Mesenchymal stem cell (in vitro differentiated cells and primary cell): ENCODE measurements around the gene CYTH1.

Experiments
- DNase-seq: peaks from one replicate; pipeline ENCODE4 v3.0.0-alpha.2; 2013
- H2AFZ ChIP-seq: one replicate; pipeline ENCODE4 v1.6.1; 2013; ENCODE audit warnings: low read depth, mild to moderate bottlenecking, control low read depth, inconsistent platforms, low read length, moderate library complexity
- H2AK5ac ChIP-seq: 2 replicates; pipeline ENCODE4 v1.6.1; 2013; ENCODE audit warnings: low read length, moderate library complexity, mild to moderate bottlenecking, inconsistent platforms; ENCODE audit not compliant: severe bottlenecking
- H2BK120ac ChIP-seq: one replicate; pipeline ENCODE4 v1.6.1; 2013; ENCODE audit warnings: low read depth, mild to moderate bottlenecking, inconsistent platforms, low read length, moderate library complexity
- H2BK12ac ChIP-seq, 2 experiments: one replicate each; pipeline ENCODE4 v1.6.1; 2013; ENCODE audit warnings: inconsistent platforms in 2 of 2, low read length in 2 of 2, mild to moderate bottlenecking in 2 of 2, moderate library complexity in 2 of 2, control low read depth in 1 of 2
- H2BK15ac ChIP-seq: one replicate; pipeline ENCODE4 v1.6.1; 2013; ENCODE audit warnings: mild to moderate bottlenecking, low read depth, inconsistent platforms; ENCODE audit not compliant: poor library complexity, severe bottlenecking
- H2BK5ac ChIP-seq: 2 replicates; pipeline ENCODE4 v1.6.1; 2013; ENCODE audit warnings: low read depth, mild to moderate bottlenecking, low read length, control low read depth, inconsistent platforms; ENCODE audit not compliant: poor library complexity, severe bottlenecking
- H3K14ac ChIP-seq, 2 experiments: one replicate each; pipeline ENCODE4 v1.6.1; 2013; ENCODE audit warnings: inconsistent platforms in 2 of 2, low read length in 2 of 2, control low read depth in 1 of 2, mild to moderate bottlenecking in 1 of 2, moderate library complexity in 1 of 2
- H3K18ac ChIP-seq, 2 experiments: one replicate each; pipeline ENCODE4 v1.6.1; 2013; ENCODE audit warnings: inconsistent platforms in 2 of 2, low read length in 2 of 2, control low read depth in 1 of 2, low read depth in 1 of 2, mild to moderate bottlenecking in 1 of 2
- H3K23ac ChIP-seq, 2 experiments: one replicate each; pipeline ENCODE4 v1.6.1; 2013; ENCODE audit warnings: inconsistent platforms in 2 of 2, low read length in 2 of 2, mild to moderate bottlenecking in 2 of 2, moderate library complexity in 2 of 2, control low read depth in 1 of 2
- H3K27ac ChIP-seq: 2 replicates; pipeline ENCODE4 v1.5.1; 2013; ENCODE audit warnings: mild to moderate bottlenecking, moderate library complexity, low read length, control low read depth, inconsistent platforms; ENCODE audit not compliant: poor library complexity, severe bottlenecking
- H3K27me3 ChIP-seq, 2 experiments: 2 replicates each; pipeline versions ENCODE4 v1.6.1 to v1.7.0; 2013; ENCODE audit warnings: low read length in 2 of 2, mild to moderate bottlenecking in 2 of 2, moderate library complexity in 2 of 2, control low read depth in 1 of 2, inconsistent platforms in 1 of 2; ENCODE audit not compliant: control insufficient read depth in 1 of 2, insufficient read depth in 1 of 2
- H3K36me3 ChIP-seq, 2 experiments: 2 replicates each; pipeline versions ENCODE4 v1.6.1 to v1.7.0; 2013; ENCODE audit warnings: low read length in 2 of 2, control low read depth in 1 of 2, inconsistent platforms in 1 of 2, low read depth in 1 of 2, mild to moderate bottlenecking in 1 of 2; ENCODE audit not compliant: insufficient read depth in 2 of 2, control insufficient read depth in 1 of 2
- H3K4ac ChIP-seq, 2 experiments: one replicate each; pipeline ENCODE4 v1.6.1; 2013; ENCODE audit warnings: inconsistent platforms in 2 of 2, low read length in 2 of 2, mild to moderate bottlenecking in 2 of 2, moderate library complexity in 2 of 2, control low read depth in 1 of 2, low read depth in 1 of 2
- H3K4me1 ChIP-seq: 2 replicates; pipeline ENCODE4 v1.6.1; 2013; ENCODE audit warnings: low read depth, low read length, control low read depth; ENCODE audit not compliant: control insufficient read depth, insufficient read depth
- H3K4me2 ChIP-seq: 2 replicates; pipeline ENCODE4 v1.6.1; 2013; ENCODE audit warnings: low read length, mild to moderate bottlenecking, inconsistent platforms; ENCODE audit not compliant: poor library complexity, severe bottlenecking
- H3K4me3 ChIP-seq, 2 experiments: 2 replicates each; pipeline versions ENCODE4 v1.5.1 to v1.7.0; 2013; ENCODE audit warnings: low read length in 2 of 2, mild to moderate bottlenecking in 2 of 2, control low read depth in 1 of 2, low read depth in 1 of 2; ENCODE audit not compliant: insufficient read depth in 1 of 2
- H3K79me1 ChIP-seq: replicated peaks from 2 replicates; pipeline ENCODE4 v1.6.1; 2013; ENCODE audit warnings: mild to moderate bottlenecking, control low read depth, low read length, inconsistent platforms; ENCODE audit not compliant: poor library complexity, severe bottlenecking
- H3K9ac ChIP-seq: 2 replicates; pipeline ENCODE4 v1.7.0; 2013; ENCODE audit warnings: mild to moderate bottlenecking, low read length, moderate library complexity
- H3K9me3 ChIP-seq: 2 replicates; pipeline ENCODE4 v1.7.0; 2013; ENCODE audit warnings: mild to moderate bottlenecking, low read length; ENCODE audit not compliant: control insufficient read depth
- H4K8ac ChIP-seq: one replicate; pipeline ENCODE4 v1.6.1; 2013; ENCODE audit warnings: inconsistent platforms, mild to moderate bottlenecking, low read length, moderate library complexity
- H4K91ac ChIP-seq: one replicate; pipeline ENCODE4 v1.6.1; 2013; ENCODE audit warnings: mild to moderate bottlenecking, low read length, inconsistent platforms
- WGBS: methylation state at CpG from one replicate; pipeline ENCODE4 v1.1.7; 2013; ENCODE audit warnings: mixed read lengths; 5-methylcytosine and 5-hydroxymethylcytosine counted together

CYTH1 gene

DNA sequence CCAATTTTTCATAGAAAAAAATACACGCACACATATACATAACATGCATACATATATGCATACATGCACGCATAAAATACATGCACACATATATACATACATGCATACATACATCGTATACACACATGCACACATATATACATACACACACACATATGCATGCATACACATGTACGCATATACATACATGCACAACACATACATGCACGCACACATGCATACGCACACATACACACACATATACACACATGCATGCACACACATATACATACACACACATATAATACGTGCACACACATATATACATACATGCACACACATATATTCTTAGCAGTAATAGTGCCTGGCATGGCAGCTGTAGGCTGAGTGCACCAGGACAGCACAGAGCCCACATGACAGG lies 33.6 kb upstream of the CYTH1 start:
- no peak overlapping the region for H3K4me2 ChIP-seq
- H3K27me3 ChIP-seq: no peaks in the 10 kb centered on the region
- H2BK15ac ChIP-seq: no peak overlapping the region
- no peak overlapping the region for H2BK5ac ChIP-seq
- no peaks in the 10 kb centered on the region for H3K9me3 ChIP-seq
- H3K18ac ChIP-seq: no peak overlapping the region
- WGBS: 97% methylated on average over 7 of the region's 7 CpGs
- H4K8ac ChIP-seq: no peak overlapping the region
- H3K4ac ChIP-seq: no peak overlapping the region
- no peak overlapping the region for H3K9ac ChIP-seq
- peaks cover 28% of the 10 kb centered on the region for H3K79me1 ChIP-seq
- no peak for DNase-seq
- H3K4me1 ChIP-seq: peaks cover 1% of the 10 kb centered on the region
- H3K4me3 ChIP-seq: no peak overlapping the region
- H3K14ac ChIP-seq: no peak overlapping the region
- no peak overlapping the region for H2AFZ ChIP-seq
- H4K91ac ChIP-seq: no peak overlapping the region
- H2AK5ac ChIP-seq: no peak overlapping the region
- peaks cover 77 to 99% of the 10 kb centered on the region in 2 experiments for H3K36me3 ChIP-seq
- no peak overlapping the region for H2BK12ac ChIP-seq
- H2BK120ac ChIP-seq: no peak overlapping the region
- no peak overlapping the region for H3K23ac ChIP-seq
- no peak overlapping the region for H3K27ac ChIP-seq

DNA sequence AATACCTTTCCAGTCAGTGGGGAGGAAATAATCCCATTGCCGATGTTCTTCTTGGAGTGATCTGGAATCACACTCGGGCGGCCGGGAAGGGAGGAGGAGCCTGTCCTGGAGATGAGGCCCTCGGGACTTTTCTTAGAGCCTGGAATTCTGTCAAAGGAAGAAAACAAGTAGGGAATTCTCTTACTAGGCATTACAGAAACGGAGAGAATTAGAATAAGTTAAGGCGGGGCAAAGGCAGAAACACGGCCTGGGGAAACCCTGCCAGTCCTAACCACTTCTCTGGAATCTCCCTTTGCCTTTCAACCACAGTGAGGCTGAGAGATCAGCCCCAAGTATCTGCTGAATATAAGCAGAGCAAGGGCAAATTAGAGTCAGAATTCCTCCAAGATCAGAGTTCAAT lies 30.8 kb upstream of the CYTH1 start:
- Histone ChIP-seq H3K14ac (no peak overlapping the region), H2BK120ac (no peak overlapping the region), H2BK12ac (no peak overlapping the region), H4K91ac (no peak overlapping the region), H3K9ac (peak overlapping the region; percentile 47), H3K9me3 (no peaks in the 10 kb centered on the region), H3K23ac (no peak overlapping the region), H3K4ac (no peak overlapping the region), H3K4me1 (peaks cover 1% of the 10 kb centered on the region), H3K4me3 (peak overlapping the region in 1 of 2 experiments; percentile 29), H3K4me2 (no peak overlapping the region), H2AK5ac (no peak overlapping the region), H2BK5ac (no peak overlapping the region), H3K79me1 (peaks cover 23% of the 10 kb centered on the region), H2BK15ac (no peak overlapping the region), H3K36me3 (peaks cover 66 to 98% of the 10 kb centered on the region in 2 experiments), H3K18ac (no peak overlapping the region), H2AFZ (no peak overlapping the region), H3K27me3 (no peaks in the 10 kb centered on the region), H4K8ac (no peak overlapping the region), H3K27ac (no peak overlapping the region)
- no peak for DNase-seq
- WGBS: 90% methylated on average over 8 of the region's 8 CpGs

DNA sequence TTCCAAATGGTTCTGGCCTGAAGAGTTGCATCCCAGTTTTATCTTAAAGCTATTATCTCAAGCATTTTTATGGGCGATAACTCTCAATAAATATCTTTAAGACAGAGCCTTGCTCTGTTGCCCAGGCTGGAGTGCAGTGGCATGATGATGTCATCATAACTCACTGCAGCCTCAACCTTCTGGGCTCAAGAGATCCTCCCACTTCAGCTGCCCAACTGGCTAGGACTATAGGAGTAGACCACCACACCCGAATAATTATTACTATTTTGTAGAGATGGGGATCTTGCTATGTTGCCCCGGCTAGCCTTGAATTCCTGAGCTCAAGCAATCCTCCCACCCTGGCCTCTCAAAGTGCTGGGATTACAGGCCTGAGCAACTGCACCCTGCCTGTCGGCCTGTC lies 26.1 kb upstream of the CYTH1 start:
- Histone ChIP-seq H3K4me1 (no peaks in the 10 kb centered on the region), H2BK120ac (no peak overlapping the region), H3K18ac (no peak overlapping the region), H2BK15ac (no peak overlapping the region), H2AFZ (no peak overlapping the region), H3K14ac (no peak overlapping the region), H4K91ac (no peak overlapping the region), H3K9me3 (no peaks in the 10 kb centered on the region), H2BK5ac (no peak overlapping the region), H3K23ac (no peak overlapping the region), H3K27ac (no peak overlapping the region), H4K8ac (no peak overlapping the region), H2BK12ac (no peak overlapping the region), H2AK5ac (no peak overlapping the region), H3K4me3 (no peak overlapping the region), H3K36me3 (peaks cover 72 to 93% of the 10 kb centered on the region in 2 experiments), H3K4ac (no peak overlapping the region), H3K9ac (peak overlapping the region; percentile 1), H3K79me1 (peaks cover 29% of the 10 kb centered on the region), H3K4me2 (no peak overlapping the region), H3K27me3 (no peaks in the 10 kb centered on the region)
- DNase-seq: no peak
- 87% methylated on average over 1 of the region's 4 CpGs for WGBS

DNA sequence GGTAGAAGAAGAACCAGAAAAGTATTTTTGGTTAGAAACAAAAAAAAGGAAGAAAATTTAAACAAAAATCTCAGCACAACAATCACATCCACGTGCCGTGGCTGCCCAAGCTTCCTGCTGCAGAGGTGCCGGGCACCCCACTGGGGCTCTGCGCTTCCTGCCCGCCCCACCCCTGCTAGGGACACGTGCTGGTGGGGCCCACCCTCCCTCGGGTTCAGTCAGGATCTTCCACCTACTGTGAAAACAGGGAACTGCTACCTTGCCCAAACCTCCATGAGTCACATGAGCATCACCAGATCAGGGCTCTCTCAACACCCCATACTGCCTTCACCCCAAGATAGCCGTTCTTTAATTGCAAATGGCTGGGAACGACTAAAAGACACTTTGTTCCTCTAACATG lies 24.4 kb upstream of the CYTH1 start:
- Histone ChIP-seq H3K27me3 (no peaks in the 10 kb centered on the region), H3K18ac (no peak overlapping the region), H2AFZ (no peak overlapping the region), H2BK5ac (no peak overlapping the region), H3K4me3 (no peak overlapping the region), H3K23ac (no peak overlapping the region), H3K9me3 (no peaks in the 10 kb centered on the region), H3K9ac (no peak overlapping the region), H3K4ac (no peak overlapping the region), H3K14ac (no peak overlapping the region), H3K36me3 (peaks cover 72 to 90% of the 10 kb centered on the region in 2 experiments), H2BK12ac (no peak overlapping the region), H3K79me1 (peaks cover 33% of the 10 kb centered on the region), H2AK5ac (no peak overlapping the region), H4K91ac (no peak overlapping the region), H3K27ac (no peak overlapping the region), H3K4me1 (no peaks in the 10 kb centered on the region), H2BK120ac (no peak overlapping the region), H3K4me2 (no peak overlapping the region), H4K8ac (no peak overlapping the region), H2BK15ac (no peak overlapping the region)
- DNase-seq: no peak
- 93% methylated on average over 9 of the region's 9 CpGs for WGBS
